Ascending aorta (tissue), 2 donors: ENCODE results near the gene GMPR. TPM values are rescaled to one million over a fixed set of nuclear protein-coding genes. Genes with fewer than 3 reads are reported as not detected.

Source experiments
- DNase-seq, 2 donors: peaks; one replicate each; pipeline ENCODE4 v3.0.0-alpha.2; 2019; ENCODE audit warnings: low spot score in 2 of 2
- H3K27ac ChIP-seq, 2 donors: fragments of 200-600 bp; sonication (generic); one replicate each; pipeline ENCODE4 v1.5.1; 2016 to 2017; ENCODE audit warnings: mild to moderate bottlenecking in 1 of 2
- H3K27me3 ChIP-seq: fragments of 200-600 bp; sonication (generic); one replicate; pipeline ENCODE4 v1.5.1; 2017
- H3K36me3 ChIP-seq, 2 donors: fragments of 200-600 bp; sonication (generic); one replicate each; pipeline ENCODE4 v1.5.1; 2016
- H3K4me1 ChIP-seq, 2 donors: fragments of 200-600 bp; sonication (generic); one replicate each; pipeline ENCODE4 v1.5.1; 2016 to 2017; ENCODE audit warnings: mild to moderate bottlenecking in 1 of 2
- H3K4me3 ChIP-seq, 2 donors: fragments of 200-600 bp; sonication (generic); one replicate each; pipeline ENCODE4 v1.5.1; 2016 to 2017; ENCODE audit warnings: mild to moderate bottlenecking in 1 of 2
- H3K9me3 ChIP-seq, 2 donors: fragments of 200-600 bp; sonication (generic); one replicate each; pipeline ENCODE4 v1.5.1; 2016
- intact Hi-C: fragments of 100-400 bp; cut with DNase I; formaldehyde crosslinking; loops from one replicate; pipeline ENCODE4 v1.15.1; 2023
- total RNA-seq: library from RNA; depleted of rRNA; stranded (reverse); fragments of >200 nt; gene quantifications from one replicate; pipeline ENCODE4 v1.1.0, GENCODE V29; 2016
- TF ChIP-seq, protein P1 (sequence below), 3 experiments: fragments of 200-600 bp in 2 of 3; fragments of 450-650 bp in 1 of 3; sonication (generic) in 2 of 3; IDR thresholded peaks; one replicate each; pipeline ENCODE4 v1.5.1; 2016 to 2019; ENCODE audit warnings: antibody characterized with exemption in 3 of 3, mild to moderate bottlenecking in 1 of 3, moderate library complexity in 1 of 3

GMPR gene
- total RNA-seq, 1 donor from 2014 or later = 18.4 TPM

GRCh38 chr6:16306334-16306733 is 67.9 kb downstream of the GMPR start:
- H3K4me3 ChIP-seq = no peak overlapping the region
- no peaks in the 10 kb centered on the region for H3K9me3 ChIP-seq
- no peaks in the 10 kb centered on the region for H3K27me3 ChIP-seq
- TF ChIP-seq, protein P1, sequence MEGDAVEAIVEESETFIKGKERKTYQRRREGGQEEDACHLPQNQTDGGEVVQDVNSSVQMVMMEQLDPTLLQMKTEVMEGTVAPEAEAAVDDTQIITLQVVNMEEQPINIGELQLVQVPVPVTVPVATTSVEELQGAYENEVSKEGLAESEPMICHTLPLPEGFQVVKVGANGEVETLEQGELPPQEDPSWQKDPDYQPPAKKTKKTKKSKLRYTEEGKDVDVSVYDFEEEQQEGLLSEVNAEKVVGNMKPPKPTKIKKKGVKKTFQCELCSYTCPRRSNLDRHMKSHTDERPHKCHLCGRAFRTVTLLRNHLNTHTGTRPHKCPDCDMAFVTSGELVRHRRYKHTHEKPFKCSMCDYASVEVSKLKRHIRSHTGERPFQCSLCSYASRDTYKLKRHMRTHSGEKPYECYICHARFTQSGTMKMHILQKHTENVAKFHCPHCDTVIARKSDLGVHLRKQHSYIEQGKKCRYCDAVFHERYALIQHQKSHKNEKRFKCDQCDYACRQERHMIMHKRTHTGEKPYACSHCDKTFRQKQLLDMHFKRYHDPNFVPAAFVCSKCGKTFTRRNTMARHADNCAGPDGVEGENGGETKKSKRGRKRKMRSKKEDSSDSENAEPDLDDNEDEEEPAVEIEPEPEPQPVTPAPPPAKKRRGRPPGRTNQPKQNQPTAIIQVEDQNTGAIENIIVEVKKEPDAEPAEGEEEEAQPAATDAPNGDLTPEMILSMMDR (IDR thresholded peaks at IDR 0.05) = no peak
- H3K27ac ChIP-seq = no peak overlapping the region
- intact Hi-C loops = no loop called here
- DNase-seq = no peak
- peaks cover 9 to 14% of the 10 kb centered on the region in 2 donors for H3K36me3 ChIP-seq
- H3K4me1 ChIP-seq = no peaks in the 10 kb centered on the region

- TF ChIP-seq, protein P1 (IDR thresholded peaks at IDR 0.05) = no peak
- intact Hi-C loops = no loop called here
Measured at GRCh38 chr6:16311763-16312162, 73.4 kb downstream of the GMPR start.

DNA sequence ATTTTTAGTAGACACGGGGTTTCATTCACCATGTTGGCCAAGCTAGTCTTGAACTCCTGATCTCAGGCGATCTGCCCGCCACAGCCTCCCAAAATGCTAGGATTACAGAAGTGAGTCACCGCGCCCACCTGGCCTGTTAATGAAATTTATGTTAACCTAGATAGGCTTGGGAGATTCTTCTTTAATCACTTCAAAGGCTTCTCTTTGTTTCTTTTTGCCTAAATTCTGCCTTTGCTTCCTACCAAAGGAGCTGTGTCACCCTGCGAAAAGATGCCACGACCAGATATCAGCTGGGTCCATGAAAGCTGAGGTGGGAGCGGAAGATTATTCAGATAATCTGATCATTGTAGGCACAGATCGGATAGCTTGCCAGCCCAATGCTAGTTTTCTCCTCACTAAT is 75.3 kb downstream of the GMPR start:
- Histone ChIP-seq H3K36me3 (peaks cover 0 to 3% of the 10 kb centered on the region in 2 donors), H3K4me3 (no peak overlapping the region), H3K9me3 (no peaks in the 10 kb centered on the region), H3K4me1 (peaks cover 2 to 20% of the 10 kb centered on the region in 2 donors), H3K27me3 (no peaks in the 10 kb centered on the region), H3K27ac (no peak overlapping the region)
- TF ChIP-seq, protein P1 (IDR thresholded peaks at IDR 0.05) = no peak
- intact Hi-C loops = no loop called here
- peak in 1 of 2 donors; percentile 35 for DNase-seq

More at GRCh38 chr6:16311763-16312162, 73.4 kb downstream of the GMPR start:
- H3K36me3 ChIP-seq = peaks cover 3% of the 10 kb centered on the region in 2 donors
- H3K27me3 ChIP-seq = no peaks in the 10 kb centered on the region
- H3K9me3 ChIP-seq = no peaks in the 10 kb centered on the region
- DNase-seq = peak in 1 of 2 donors; percentile 21
- peaks cover 0 to under 1% of the 10 kb centered on the region in 2 donors for H3K4me1 ChIP-seq
- H3K27ac ChIP-seq = no peak overlapping the region
- no peak overlapping the region for H3K4me3 ChIP-seq

- Histone ChIP-seq H3K4me3 (no peak overlapping the region), H3K9me3 (no peaks in the 10 kb centered on the region), H3K36me3 (peaks cover 0 to 3% of the 10 kb centered on the region in 2 donors), H3K27me3 (no peaks in the 10 kb centered on the region), H3K4me1 (peaks cover 2 to 25% of the 10 kb centered on the region in 2 donors), H3K27ac (no peak overlapping the region)
- DNase-seq = peak in 1 of 2 donors; percentile 7
- intact Hi-C loops = no loop called here
- TF ChIP-seq, protein P1 (IDR thresholded peaks at IDR 0.05) = no peak
Measured at GRCh38 chr6:16314296-16314695, 75.9 kb downstream of the GMPR start.

DNA sequence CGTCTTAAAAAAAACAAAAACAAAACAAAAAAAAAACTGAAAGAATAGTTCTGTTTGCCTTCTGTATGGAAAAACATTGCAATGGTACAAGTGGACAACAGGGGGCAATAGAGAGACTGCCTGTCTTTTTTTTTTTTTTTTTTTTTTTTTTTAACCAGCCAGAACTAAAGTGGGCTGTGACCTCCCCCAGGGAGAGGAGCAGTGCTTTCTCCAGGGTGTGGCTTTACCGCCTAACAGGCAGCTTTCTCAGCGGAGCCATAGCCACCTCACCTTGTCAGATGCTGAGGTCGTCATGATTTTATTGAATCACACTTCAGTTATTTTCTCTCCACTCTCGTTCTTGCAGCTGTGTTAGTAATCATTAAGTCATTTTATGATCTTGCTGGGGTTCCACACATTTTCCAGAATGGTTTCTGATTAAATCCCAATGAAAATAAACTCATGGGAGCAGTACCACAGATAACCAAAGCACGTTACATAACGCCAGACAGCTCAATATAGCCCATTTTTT is 78.4 kb downstream of the GMPR start:
- TF ChIP-seq, protein P1 (IDR thresholded peaks at IDR 0.05) = peak; percentile 37 to 73 (median 71)
- Histone ChIP-seq H3K27ac (peak overlapping the region; percentile 96), H3K36me3 (no peaks in the 10 kb centered on the region), H3K4me1 (peaks cover 11 to 47% of the 10 kb centered on the region in 2 donors), H3K9me3 (no peaks in the 10 kb centered on the region), H3K27me3 (no peaks in the 10 kb centered on the region), H3K4me3 (no peak overlapping the region)
- DNase-seq = peak in 1 of 2 donors; percentile 64
- intact Hi-C loops = loop anchor here (2.0 to 5.0 kb wide), 3 partner anchors 14 to 1069 kb away; partner anchors contain the start of genes JARID2 and MYLIP
